ENCODE data around the gene HSPA13.

GRCh38 chr21:14353726-14354125 is 29.2 kb downstream of the HSPA13 start:
- TF ChIP-seq EZH2 (IDR thresholded peaks at IDR 0.05; ENCODE audit: insufficient read depth, poor library complexity, severe bottlenecking), result no peak
- TF ChIP-seq EZH2phosphoT487 (IDR thresholded peaks at IDR 0.05; ENCODE audit: insufficient read depth, low read depth), result no peak

All from GM23248 (cell line).